ENCODE measurements around the gene TEDDM1.

DNA sequence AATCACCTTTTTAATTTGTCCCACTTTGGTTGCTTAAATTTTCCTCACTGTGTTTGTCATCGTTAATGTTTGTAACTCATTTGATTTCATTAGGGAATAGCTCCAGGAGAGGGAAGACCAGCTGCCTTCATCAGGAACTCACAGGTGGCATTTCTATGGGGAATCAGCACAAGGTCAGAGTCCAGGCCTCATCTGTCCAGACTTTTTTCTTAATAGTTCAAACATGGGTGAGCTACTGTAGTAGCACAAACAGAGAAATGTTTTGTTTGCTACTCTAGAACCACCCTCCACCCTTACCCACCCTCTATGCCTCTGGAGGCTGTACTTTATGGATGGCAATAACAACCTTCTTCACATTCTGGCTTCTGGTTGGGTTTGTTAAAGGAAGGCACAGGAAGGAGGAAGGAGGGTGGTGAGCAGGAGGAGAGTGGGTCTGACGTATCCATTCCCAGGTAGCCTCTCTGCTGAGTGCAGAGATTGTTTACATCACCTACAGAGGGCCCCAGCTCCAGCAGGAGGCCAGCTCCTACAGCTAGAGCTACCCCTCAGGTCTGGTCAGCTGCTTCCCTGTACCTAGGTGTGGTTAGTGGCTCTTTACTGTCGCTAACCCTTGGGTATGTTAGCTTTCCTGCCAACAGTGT is 8.1 kb upstream of the TEDDM1 start:
- TF ChIP-seq POLR2A (IDR thresholded peaks at IDR 0.05; ENCODE audit: low read depth, low read length) = no peak
- no peak for TF ChIP-seq POLR2AphosphoS5 (IDR thresholded peaks at IDR 0.05; ENCODE audit: low read depth, low read length)
- no peak for TF ChIP-seq TAF1 (IDR thresholded peaks at IDR 0.05; ENCODE audit: low read depth, low read length)
- TF ChIP-seq PAX5 (IDR thresholded peaks at IDR 0.05; ENCODE audit: insufficient read depth, low read length, severe bottlenecking) = no peak
